ENCODE results near the gene SPRN. TPM values are rescaled to one million over a fixed set of nuclear protein-coding genes. Genes with fewer than 3 reads are reported as not detected.
"Not testable (repeated sequence)": the region's sequence is repeated elsewhere in the genome, so short reads cannot be mapped to it uniquely, and the experiment has no call there.

The SPRN gene
- total RNA-seq, 1 donor from 2014 or later = 6.1 TPM

DNA sequence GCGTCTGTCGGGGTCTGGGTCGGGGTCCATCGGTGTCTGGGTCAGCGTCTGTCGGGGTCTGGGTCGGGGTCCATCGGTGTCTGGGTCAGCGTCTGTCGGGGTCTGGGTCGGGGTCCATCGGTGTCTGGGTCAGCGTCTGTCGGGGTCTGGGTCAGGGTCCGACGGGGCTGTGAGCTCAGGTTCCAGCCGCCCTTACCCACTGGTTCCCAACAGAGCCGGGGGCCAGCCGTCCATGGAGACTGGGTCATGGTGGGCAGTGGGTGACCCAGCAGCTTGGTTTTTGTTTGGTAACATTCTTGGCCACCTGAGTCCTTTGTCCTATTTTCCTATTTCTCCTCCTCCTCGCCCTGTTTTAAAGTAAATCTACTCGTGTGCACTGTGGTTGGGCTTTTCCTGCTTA is 16.9 kb upstream of the SPRN start:
- FAIRE-seq; DNase-seq (ENCODE audit: low spot score in 2 of 2): not testable (repeated sequence)

DNA sequence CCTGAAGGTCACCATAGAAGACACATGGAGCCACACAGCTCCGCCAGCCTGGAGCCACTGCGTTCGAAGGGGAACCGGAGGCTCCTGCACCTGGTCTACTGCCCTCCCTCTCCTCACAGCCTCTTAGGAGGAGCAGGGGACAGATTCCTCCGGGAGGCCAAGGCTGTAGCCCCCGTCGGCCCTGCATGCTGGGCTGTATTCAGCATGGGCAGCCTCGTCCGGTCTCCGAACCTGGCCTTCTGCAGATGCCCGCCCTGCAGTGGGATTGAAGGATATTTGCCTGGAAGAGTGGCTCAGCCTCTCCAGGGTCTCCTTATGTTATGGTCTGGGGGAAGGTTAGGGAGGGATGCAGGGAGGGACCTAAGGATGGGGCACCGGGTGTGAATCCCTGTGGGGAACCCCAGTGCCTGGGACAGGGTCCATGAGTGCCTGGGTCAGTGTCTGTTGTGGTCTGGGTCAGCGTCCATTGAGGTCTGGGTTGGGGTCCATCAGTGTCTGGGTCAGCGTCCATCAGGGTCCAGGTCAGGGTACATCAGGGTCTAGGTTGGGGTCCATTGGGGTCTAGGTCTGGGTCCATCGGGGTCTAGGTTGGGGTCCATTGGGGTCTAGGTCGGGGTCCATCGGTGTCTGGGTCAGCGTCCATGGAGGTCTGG is 16.3 kb upstream of the SPRN start:
- DNase-seq (ENCODE audit: low spot score in 2 of 2) (no peak), FAIRE-seq (no peak)

DNA sequence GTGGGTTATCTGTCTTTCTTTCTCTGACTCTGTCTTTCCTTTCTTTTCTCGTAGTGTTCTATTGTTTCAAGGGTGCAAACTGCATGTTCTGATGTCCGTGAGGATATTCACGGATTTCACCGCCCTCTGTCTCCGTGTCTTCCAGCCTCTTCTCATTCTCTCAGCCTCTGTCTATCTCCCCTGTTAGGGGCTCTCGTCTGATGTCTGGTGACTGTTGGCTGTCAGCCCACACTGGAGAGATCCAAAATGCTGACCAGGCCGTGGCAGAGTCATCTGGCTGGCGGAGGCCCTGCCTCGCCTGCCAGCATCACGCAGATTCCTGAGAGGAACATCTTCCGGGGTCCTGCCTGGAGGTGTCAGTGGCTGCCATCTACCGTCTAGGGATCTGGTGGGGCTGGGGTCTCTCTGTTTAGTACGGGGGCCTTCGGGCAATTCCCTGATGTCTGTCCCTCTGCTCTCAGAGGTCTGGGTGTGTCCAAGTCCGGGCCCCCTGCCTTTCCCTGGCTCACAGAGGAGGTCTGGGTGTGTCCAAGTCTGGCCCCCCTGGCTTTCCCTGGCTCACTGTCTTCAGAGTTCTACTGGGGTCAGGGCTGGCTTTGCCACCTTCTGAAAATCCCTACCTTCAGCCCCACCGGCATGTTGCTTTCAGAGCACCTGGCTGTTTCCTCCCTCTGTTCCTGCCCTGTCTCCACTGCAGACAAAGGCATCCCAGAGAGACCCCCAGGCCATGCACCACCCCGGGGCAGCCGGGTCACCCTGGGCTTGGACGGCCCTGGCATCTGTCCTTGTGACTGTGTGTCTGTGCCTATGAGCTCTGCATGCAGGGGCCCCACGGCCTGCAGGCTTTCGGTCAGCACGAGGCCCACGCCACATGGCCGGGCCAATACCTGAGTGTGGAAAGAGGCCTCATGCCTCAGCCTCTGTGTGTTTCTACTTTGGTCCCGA is 15.4 kb upstream of the SPRN start:
- FAIRE-seq = no peak
- DNase-seq (ENCODE audit: low spot score in 2 of 2) = no peak

DNA sequence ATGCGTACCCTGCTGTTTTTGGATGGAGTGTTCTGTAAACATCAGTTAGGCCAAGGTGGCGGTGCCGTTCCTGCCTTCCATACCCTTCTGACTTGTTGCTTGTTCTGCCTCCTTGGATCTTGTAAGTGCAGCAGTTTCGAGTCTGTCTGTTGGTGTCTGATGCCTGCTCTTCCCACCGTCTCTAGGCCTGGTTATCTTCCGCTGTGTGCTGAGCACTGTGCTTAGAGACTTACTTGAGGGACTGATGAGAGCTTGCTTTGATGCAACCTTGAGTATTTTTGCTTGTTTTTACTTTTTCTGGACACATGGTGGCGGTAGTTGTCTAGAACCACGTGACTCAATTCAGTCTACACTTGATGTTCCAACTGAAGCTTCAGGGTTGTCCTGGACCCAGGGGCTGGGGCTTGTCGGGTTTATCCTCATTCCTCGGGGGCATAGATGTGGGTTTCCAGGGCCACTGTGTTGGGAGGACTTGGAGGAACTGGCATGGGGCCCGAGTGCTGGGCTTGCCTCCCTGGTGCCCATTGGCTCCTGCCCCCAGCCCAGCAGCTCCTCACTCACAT is 14.4 kb upstream of the SPRN start:
- FAIRE-seq = no peak
- DNase-seq (ENCODE audit: low spot score in 2 of 2) = no peak

DNA sequence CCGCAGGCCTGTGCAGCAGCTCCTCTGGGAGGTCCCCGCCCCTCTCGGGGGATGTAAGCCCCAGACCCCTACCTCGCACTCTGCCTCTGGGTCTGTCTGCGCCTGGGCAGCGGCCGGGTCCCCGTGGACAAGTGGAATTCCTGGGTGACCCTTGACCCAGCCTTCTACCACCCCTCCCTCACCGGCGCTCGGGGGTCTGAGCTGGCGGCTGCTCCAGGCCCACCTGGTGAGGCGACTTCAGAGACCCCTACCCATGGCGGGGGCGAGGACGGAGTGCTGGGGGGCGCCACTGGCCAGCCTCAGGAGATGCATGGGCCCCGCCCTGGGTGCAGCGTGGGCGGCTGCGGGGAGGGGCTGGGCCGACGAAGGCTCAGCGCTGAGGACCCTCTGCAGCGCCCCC is 8.4 kb upstream of the SPRN start:
- not testable (repeated sequence) for FAIRE-seq; DNase-seq (ENCODE audit: low spot score in 2 of 2)

DNA sequence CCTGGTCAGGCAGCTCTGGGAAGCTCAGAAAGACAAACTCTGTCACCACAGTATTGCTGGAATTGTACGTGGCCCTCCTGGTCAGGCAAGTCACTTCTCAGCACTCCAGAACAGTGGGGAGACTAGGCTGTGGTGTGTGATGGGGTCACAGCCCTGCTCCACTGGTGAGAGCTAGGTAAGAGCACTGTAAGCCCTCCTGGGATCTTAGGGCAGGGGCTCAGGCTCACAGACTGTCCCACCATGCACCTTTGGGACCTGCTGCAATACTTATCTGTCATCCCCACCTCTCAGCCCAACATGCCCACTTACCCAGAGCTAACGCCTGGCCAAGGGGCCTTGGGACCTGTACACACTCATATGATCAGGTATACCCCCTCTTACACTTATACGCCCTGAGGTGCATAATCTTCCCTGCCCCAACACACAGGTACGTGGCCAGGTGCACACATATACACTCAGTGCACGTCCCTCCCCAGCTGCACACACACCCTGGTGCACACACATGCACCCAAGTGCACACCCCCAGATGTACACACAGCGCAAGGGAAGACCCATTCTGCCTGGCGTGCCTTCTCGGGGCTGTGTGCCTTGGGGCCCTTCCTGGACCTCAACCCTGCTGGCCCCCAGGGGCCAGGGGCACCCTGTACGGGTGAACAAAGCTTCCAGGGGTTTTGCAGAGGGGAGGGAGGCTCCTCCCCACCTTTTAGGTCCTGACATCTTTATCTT is 7.6 kb upstream of the SPRN start:
- DNase-seq (ENCODE audit: low spot score in 2 of 2); FAIRE-seq: not testable (repeated sequence)

DNA sequence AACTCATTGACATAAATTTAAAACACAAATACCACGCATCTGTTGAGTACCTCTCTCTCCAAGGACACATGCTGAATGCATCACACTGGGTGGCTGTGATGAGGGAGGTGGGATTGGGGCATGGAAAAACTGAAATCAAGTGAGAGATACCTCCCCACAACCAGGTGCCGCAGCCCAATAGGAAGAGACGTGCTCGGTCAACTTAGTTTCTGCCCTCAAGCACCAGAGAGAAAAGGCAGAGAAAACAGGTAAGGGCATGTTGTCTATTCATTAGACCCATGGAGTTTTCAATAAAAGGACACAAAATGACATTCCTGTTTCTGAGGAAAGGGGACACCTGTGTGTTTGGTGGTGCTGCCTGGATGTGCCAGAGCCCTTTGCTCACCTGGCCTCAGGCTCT is 5.1 kb upstream of the SPRN start:
- not testable (repeated sequence) for FAIRE-seq; DNase-seq (ENCODE audit: low spot score in 2 of 2)

DNA sequence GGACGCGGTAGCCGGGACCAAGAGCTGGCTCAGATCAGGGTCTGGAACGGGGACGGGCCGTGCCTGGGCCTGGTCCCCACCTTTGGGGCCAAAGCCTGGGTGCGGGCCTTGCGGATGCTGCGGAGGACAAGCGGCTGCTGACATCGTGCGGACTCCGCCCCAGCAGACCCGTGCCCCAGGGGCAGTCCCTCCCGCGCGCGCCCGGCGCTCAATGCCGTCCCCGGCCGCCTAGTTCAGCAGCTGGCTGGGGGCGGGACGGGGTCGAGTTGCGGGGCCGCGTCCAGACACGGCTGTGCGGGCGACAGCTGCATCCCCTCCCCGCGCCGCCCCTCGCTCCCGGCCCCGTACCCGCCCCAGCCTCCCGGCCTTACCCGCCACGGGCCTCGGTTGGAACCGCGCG is 323 bp downstream of the SPRN start:
- DNase-seq (ENCODE audit: low spot score in 2 of 2); FAIRE-seq: not testable (repeated sequence)

DNA sequence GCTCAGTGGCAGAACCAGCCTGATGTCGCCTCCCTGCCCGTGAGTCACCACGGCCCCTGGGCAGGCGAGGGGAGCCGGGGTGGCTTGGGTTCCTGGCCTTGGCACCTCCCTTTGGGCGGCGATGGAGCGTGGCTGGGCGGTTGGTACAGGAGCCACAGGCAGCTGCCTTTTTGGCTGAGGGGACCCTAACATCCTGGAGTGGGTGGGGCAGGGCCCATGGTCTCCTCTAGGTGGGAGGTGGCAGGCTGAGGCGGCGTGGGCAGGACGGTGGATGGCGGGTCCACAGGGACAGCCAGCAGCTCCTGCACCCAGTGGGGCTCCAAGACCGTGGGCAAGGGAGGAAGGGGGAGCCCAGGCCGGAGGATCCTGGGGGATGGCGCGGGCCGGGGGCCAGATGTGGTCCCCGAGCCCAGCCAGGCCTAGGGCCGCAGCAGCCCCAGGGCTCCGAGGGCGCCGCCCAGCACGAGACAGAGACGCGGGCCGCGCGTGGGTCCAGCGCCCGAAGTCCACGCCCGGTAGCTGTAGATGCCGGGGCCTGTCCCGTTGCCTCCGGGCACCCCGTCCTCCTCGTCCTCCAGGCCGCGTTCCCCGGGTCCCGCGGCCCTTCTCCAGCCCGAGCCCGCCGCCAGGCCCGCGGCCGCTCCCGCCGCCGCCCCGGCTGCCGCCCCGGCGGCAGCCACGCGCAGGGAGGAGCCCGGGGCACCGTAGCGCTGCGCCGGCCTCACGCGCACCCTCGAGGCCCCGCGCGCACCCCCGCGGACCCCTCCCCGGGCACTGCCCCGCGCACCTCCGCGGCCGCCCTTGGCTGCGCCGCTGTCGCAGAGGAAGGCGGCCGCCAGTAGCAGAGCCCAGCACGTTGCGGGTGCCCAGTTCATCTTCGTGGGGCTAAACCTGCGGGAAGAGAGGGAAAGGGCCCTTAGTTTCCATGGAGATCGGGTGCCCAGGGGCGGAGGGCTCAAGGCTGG is 1.3 kb downstream of the SPRN start:
- FAIRE-seq (no peak), DNase-seq (ENCODE audit: low spot score in 2 of 2) (no peak)

DNA sequence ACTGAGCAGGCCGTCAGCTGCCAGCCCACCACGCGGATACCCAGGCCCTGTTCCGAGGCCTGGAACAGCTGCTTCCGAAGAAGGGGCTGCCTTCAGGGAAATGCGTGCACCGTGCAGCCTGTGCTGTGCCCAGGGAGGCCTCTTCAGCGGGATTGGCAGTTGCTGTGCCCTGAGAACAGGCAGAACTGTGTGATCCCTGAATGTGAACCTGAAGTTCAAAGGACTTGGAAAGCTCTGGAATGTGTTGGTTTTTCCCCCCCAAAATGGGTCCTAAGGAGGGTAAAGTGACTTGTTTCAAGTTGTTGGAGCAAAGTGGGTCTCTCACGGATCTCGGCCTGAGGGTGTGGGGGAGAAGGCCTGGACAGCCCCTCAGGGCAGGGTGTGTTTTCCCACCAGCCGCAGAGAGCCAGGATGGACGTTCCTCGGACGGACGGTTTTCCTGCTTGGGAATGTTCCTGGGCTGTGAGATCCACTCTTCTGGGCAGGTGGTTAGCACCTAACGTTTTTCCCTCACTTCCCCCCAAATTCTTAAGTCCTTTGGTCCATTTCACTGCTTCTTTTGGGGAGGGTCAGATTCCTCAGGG is 2.1 kb downstream of the SPRN start:
- FAIRE-seq = no peak
- no peak for DNase-seq (ENCODE audit: low spot score in 2 of 2)

DNA sequence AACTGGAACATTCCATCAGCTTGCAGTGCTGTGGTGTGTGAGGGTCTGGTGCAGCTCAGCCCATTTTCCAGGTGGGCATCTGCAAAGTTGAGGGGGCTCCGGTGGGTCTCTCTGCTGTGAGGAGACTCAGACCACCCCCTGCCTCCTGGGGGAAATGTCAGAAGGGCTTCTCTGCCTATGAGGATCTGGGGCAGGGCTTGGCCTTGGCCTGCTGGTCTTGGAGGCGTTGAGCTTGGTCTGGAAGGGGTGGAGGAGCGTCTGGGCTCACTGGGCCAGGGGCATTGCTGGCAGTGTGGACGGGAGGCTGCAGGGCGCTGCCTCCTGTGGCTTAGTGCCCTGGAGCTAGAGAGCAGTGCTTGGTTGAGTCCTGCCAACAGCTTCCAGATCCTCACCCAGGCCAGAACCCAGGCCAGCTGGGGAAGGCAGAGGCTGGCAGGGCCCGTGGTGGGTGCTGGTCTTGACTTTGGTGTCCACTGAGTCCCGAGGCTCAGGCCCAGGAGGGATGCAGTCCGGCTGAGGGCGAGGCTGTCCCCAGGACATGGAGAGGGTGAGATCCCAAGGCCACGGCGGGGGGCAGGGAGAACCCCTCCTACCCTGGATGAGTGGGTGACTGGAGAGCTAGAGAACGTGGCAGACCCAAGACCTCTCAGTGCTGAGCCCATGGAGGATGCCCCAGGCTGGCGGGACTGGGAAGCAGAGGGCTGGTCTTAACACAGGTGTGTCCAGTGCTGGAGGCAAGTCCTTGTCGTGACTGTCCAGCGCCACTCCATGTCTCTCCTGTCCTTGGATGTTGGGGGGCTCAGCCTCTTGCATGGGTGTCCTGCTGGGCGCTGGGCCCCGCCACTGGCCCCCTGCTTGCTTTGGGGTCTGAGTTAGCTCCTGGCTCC is 2.8 kb downstream of the SPRN start:
- DNase-seq (ENCODE audit: low spot score in 2 of 2) (no peak), FAIRE-seq (no peak)

DNA sequence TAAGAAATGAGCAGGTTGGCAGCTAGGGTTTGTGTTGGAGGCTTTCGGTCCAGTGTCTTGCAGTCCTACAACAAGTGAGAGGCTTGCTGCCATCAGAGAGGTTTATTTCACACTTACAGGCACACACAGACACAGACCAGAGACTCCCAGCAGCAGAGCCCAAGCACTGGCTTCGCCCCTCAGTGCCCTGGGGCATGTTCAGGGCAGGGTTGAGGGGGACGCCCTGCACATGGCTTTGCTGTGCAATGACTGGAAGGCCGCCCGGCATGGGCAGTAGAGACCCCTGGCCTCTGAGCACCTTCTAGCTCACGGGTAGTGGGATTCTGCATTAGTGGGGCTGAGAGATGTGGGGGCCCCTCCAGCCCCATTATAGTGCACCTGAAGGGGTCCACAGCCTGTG is 3.8 kb downstream of the SPRN start:
- no peak for FAIRE-seq
- DNase-seq (ENCODE audit: low spot score in 2 of 2) = no peak

DNA sequence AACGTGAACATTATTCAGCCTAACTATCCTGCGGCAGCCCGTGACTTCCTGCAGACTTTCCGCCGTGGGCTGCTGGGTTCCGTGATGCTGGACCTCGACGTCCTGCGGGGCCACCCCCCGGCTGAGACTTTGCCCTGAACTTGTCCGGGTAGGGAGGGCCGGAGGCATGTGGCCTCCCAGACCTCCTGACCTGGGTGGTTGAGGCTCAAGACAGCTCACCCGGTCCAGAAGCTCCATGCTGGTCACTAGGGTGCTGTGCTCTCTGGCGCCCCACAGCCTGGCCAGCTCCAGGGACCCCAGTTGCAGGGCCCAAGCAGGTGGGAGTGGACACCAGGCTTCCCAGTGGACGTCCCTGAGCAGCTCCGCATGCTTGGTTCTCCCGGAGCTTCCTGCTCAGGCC is 4.4 kb downstream of the SPRN start:
- no peak for DNase-seq (ENCODE audit: low spot score in 2 of 2)
- FAIRE-seq = no peak

DNA sequence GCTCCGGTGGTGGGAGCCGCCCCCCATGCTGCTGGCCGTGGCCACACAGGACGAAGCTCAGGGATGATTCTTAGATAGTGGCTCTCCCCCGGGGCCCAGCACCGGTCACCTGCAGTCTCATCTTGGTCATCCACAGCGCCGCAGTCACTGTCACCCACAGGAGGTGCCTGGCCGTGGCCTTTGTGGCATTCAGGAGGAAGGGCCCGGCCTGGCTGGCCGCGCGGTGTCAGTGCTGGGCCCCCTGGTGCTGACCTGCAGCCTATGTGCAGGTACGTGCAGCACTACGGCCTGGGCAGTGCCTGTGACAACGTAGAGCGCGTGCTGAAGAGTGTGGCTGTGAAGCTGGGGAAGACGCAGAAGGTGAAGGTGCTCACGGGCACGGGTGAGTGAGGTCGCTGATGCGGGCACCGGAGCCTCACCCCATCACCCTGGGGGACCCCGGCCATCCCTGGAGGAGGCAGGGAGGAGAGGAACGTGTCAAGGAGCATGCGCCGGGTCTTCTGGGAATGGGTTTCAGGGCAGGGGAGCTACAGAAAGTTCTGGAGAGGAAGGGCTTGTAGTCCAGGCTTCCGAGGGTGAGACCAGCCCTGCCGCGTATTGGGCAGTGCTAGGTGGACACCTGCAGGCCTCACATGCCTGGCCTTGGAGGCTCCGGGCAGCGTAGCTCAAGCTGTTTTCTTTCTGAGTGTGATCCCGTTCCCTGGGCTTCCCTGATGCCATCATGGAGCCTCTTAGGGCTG is 5.0 kb downstream of the SPRN start:
- FAIRE-seq (no peak), DNase-seq (ENCODE audit: low spot score in 2 of 2) (no peak)

DNA sequence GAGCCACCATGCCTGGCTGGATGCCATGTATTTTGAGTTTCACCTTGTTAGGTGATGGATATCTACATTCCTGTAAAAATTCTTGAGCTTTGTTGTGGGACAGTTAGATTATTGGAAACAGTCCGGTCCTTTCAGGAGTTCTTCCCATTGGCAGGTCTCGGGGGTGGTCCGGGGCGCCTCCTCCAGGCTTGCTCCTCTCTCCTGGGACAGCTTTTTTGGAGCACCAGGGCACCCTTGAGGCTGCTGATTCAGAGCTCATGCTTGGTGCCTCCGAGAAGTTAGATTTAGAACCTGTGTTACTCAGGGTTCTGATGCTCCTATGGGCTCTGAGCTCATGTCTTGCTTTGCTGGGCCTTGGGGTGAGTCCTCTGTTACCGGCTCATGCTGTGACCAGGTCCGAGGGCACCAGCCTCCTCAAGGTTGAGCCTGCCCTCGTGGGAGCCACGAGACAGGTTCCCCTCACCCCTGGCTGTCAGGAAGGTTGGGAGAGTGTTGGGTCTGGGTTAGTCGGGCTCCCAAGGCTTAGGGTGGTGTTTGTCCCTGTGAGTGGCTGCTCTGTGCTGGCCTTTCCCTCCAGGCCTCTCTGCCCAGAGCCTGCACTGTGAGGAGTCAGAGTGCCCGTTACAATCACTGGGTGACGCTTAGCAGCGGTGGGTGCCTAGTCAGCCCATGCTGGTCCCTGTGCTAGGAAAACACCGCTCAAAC is 6.0 kb downstream of the SPRN start:
- no peak for DNase-seq (ENCODE audit: low spot score in 2 of 2)
- no peak for FAIRE-seq

DNA sequence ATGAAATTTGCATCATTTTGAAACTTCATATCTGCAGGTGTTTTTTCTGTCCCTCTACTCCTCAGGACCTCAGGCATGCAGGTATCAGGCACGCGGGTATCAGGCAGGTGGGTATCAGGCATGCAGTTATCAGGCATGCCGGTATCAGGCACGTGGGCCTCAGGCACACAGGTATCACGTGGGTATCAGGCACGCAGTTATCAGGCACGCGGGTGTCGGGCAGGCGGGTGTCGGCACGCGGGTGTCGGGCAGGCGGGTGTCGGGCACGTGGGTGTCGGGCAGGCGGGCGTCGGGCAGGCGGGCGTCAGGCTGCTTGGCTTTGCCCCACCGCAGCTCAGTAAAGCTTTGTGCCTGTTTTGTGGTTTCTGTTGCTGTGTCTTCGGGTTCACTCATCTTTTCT is 8.7 kb downstream of the SPRN start:
- DNase-seq (ENCODE audit: low spot score in 2 of 2) = no peak
- no peak for FAIRE-seq

DNA sequence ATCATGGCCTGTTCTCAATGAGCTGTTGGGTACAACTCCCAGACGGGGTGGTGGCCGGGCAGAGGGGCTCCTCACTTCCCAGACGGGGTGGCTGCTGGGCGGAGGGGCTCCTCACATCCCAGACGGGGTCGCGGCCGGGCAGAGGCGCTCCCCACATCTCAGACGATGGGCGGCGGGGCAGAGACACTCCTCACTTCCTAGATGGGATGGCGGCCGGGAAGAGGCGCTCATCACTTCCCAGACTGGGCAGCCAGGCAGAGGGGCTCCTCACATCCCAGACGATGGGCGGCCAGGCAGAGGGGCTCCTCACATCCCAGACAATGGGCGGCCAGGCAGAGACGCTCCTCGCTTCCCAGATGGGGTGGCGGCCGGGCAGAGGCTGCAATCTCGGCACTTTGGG is 10.0 kb downstream of the SPRN start:
- DNase-seq (ENCODE audit: low spot score in 2 of 2); FAIRE-seq: not testable (repeated sequence)
